Stimulated activated CD4-positive, alpha-beta T cell treated with anti-CD3 and anti-CD28 coated beads, Interleukin-12 subunit alpha, Interleukin-12 subunit beta, amount 100 ng/mL, for 24 hours (primary cell): ENCODE measurements around the gene S100A11.

Experiments
- DNase-seq, 2 experiments: peaks; one replicate each; pipeline ENCODE4 v3.0.0-alpha.2; 2020; ENCODE audit warnings: low read depth in 2 of 2

Gene S100A11

GRCh38 chr1:152039461-152039860, 2.7 kb upstream of the S100A11 start:
- DNase-seq: no peak

- DNase-seq: no peak
Observed at GRCh38 chr1:152038871-152039270, 2.1 kb upstream of the S100A11 start.

GRCh38 chr1:152035539-152036266, 1.1 kb downstream of the S100A11 start:
- DNase-seq: no peak

GRCh38 chr1:152034654-152035538, 1.9 kb downstream of the S100A11 start:
- DNase-seq: peak; percentile 41 to 60

- DNase-seq: no peak
Observed at GRCh38 chr1:152034324-152034653, 2.5 kb downstream of the S100A11 start.

- DNase-seq: no peak
Observed at GRCh38 chr1:152029929-152030211, 6.9 kb downstream of the S100A11 start.

- DNase-seq: no peak
Observed at GRCh38 chr1:152029144-152029928, 7.5 kb downstream of the S100A11 start.

- DNase-seq: no peak
Observed at GRCh38 chr1:152026895-152027294, 9.9 kb downstream of the S100A11 start.

GRCh38 chr1:152024223-152024622, 12.6 kb downstream of the S100A11 start:
- no peak for DNase-seq

- DNase-seq: no peak
Observed at GRCh38 chr1:152023221-152023620, 13.6 kb downstream of the S100A11 start.

GRCh38 chr1:152022474-152022873, 14.3 kb downstream of the S100A11 start:
- DNase-seq: no peak

GRCh38 chr1:152021569-152021968, 15.2 kb downstream of the S100A11 start:
- no peak for DNase-seq

- no peak for DNase-seq
Observed at GRCh38 chr1:152020849-152021248, 16.0 kb downstream of the S100A11 start.

- DNase-seq: no peak
Observed at GRCh38 chr1:152018537-152018936, 18.3 kb downstream of the S100A11 start.

- no peak for DNase-seq
Observed at GRCh38 chr1:152015766-152016165, 21.0 kb downstream of the S100A11 start.

- no peak for DNase-seq
Observed at GRCh38 chr1:152014943-152015342, 21.9 kb downstream of the S100A11 start.

- no peak for DNase-seq
Observed at GRCh38 chr1:152013664-152014237, 23.1 kb downstream of the S100A11 start.

- DNase-seq: no peak
Observed at GRCh38 chr1:152009691-152010090, 27.1 kb downstream of the S100A11 start.

GRCh38 chr1:152007047-152007446, 29.8 kb downstream of the S100A11 start:
- no peak for DNase-seq

GRCh38 chr1:152005360-152005912, 31.4 kb downstream of the S100A11 start:
- no peak for DNase-seq

GRCh38 chr1:152003846-152004442, 32.9 kb downstream of the S100A11 start:
- no peak for DNase-seq
